NCI-H2227 treated with DMSO at 0.1 percent for 48 hours (cell line): ENCODE data around the gene ADISSP.

ENCODE experiments used
- DNase-seq: peaks from one replicate; lab custom pipeline; 2025; lab: John Stamatoyannopoulos, UW

ADISSP gene

DNA sequence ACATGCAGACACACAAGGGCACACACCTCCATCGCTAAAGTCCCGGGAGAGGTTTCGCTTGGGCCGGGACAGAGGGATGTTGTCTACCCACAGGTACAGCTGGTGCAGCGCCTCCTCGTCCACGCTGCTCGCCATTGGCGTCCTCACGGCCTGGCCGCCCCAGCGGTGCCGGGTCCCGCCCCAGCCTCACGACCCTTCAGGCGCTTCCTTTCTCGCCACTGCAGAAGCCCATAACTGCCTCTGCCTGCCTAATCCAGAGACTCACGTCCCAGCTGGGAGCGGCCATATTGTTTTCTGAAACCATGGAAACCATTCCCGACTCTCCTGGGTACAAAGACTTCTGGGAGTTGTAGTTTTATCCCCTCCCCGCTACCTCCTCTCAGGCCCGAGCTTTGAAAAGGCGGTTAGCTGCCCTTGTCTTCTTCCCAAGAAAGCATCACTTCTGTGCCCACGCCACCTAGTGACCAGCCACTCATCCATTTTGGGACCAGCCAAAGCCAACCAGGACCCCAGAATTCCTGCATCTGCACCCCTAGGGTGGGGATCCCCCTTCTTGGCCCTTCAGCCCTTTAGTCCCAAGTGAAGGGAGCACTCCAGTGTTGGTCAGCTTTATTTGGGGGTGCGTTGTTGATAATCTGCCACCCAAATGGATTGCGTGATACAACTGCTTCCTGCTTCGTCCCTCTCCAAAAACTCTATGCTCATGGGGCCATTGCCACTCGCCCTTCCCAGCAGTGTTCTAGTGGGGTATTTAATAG lies 13.8 kb upstream of the ADISSP start, which contains the start of gene SPEF1:
TSS of gene SPEF1 (minus strand) at position 296 of the 758 bp plus-strand sequence. CDS start at position 135, 161 bp downstream.
- DNase-seq = peak; percentile 92

DNA sequence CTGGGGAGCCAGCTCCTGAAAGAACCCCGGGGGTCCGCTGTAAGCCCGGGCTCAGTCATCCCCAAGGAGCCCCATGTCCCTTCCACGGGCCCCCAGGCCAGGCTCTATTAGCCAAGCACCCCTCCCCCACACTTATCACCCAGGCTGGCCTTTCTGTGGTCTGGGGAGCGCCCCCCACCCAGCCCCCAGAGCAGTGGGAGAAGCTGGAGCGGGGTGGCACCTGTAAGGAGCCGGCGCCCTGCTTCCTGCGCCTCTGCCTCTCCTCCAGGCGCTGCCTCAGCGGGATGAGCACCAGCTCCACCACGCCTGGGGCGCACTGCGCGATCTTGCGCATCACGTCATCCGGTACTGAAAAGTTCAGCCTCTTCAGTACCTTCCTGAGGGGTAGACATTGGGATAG lies 11.4 kb upstream of the ADISSP start:
- DNase-seq = no peak

DNA sequence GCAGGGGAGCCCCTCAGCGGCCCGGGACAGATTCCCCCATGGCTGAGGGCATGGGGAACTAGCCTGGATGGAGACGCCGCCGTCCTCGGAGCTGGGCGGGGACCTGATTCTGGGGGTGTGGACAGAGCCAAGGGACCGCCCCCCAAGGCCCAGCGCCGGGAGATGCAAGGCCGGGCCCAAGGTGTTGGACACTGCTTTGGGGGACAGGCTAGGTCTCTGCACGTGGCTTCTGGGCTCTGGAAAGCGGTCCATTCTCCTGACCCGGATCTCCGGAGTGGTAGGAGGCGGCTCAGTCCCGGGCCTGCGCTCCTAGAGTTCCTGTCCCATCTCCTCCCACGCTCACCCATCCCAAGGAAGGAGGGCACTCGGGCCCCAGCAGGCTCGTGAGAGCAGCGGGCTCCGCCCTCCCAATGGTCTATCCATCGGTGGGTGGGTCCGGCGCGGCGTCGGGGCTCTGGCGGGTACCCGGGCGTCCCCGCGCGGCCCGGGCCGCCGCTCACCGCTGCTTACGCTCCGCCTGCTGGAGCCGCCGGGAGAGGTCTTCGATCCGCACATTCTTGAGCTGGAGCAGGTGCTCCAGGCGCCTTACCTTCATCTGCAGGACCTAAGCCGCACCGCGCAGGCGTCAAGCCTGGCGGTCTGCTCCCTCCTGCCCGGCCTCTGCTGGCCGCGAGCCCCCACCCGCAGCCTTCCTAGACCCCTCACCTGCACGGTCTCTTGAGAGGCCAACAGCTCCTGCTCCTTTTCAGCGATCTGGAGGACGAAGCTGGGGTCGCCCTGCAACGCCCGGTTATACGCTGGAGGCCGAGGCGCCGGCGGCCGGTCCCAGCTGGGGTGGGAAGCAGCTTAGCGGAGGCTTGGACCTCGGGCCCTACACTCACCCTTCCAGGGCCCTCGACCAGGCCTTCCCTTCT lies 10.4 kb upstream of the ADISSP start:
- DNase-seq = peak; percentile 64

DNA sequence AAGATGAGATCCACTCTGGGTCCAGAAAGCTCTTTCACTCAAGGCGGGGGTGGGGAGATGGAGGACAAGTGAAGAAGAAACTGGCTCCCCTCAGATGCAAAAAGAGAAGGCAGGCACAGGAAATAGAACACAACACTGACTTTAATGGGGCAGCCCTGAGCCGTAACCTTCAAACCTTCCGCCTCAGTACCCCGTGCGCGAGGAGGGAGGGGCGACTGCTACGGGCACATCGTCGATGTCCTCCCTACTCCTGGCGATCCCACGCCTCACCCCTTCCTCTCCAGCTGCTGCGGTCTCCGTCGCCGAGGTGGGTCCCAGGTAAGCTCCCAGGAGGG lies 9.8 kb upstream of the ADISSP start:
- DNase-seq = no peak

DNA sequence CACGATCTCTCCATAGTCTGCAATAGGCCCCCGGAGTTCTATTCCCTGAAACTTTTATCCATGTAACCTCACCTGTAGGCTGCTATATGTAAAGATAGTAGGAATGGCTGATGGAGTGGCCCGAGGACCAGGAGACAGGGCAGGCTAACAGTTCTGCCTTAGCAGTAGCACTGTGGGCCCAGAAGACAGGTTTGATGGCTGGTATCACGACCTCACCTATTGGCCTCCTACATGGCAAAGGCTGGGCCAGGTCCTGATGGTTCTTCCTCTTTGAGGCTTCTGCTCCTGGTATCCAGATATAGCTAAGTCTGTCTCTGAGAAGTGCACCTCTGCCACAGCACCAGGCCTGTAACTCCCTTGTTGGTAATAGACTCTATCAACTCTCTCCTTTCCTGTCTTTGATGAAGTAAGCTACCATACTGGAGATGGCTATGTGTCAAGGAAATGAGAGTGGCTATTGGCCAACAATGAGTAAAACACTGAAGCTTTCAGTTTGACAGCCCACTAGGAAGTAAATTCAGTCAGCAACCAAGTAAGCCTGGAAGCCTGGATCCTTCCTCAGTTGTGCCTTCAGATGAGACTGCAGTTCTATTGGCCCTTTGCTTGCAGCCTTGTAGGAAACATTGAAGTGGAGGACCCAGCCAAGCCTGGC lies 8.0 kb upstream of the ADISSP start:
- DNase-seq = no peak

DNA sequence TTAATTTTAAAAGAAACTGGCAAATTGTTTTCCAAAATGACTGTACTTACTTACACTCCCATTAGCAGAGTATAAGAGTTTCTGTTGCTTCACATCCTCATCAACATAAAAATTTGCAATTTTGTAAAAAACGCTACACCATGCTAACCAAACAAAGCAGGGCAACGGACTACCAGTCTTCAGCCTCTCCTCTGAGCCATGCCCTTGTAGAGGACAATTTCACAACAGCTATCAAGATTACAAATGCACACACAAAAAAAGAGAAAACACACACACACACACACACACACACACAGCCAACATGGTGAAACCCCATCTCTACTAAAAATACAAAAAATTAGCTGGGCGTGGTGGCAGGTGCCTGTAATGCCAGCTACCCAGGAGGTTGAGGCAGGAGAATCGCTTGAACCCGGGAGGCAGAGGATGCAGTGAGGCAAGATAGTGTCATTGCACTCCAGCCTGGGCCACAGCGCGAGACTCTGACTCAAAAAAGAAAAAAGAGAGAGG lies 4.1 kb upstream of the ADISSP start:
- DNase-seq = no peak

DNA sequence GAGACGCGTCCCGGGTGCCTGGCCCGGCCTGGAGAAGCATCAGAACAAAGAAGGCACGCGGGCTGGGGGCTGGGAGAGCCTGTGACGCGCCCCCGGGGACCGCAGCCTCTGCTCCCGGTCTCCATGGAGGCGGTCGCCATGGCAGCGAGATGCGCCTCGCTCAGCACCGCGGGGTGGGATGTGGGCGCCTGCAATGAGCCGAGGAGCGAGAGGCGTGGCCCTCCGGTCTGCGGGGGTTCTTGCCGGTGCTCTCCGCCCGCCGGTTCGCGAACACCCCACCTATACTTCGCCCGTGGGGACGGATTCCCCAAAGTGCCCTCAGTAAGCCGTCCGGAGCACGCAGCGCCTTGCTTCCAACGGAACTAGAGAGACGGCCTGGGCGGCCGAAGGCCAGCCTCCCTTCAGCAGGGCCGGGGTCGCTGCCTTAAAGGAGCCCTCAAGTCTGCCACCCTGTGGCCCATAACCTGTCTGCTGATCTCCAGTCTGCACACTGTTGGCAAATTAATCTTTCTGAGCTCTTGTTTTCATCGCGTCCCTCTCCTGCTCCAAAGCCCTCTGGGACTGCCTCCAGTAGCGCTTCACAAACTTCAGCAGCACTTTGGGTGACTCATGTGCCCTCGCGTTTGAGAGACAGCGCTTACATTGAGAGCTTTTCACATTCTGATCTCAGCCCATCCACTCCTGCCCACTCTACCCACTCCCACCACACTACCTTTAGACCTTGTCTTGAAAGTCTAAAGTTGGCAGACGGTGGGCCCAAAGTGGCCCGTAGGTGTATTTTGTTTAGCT lies 983 bp upstream of the ADISSP start:
- peak; percentile 87 for DNase-seq

DNA sequence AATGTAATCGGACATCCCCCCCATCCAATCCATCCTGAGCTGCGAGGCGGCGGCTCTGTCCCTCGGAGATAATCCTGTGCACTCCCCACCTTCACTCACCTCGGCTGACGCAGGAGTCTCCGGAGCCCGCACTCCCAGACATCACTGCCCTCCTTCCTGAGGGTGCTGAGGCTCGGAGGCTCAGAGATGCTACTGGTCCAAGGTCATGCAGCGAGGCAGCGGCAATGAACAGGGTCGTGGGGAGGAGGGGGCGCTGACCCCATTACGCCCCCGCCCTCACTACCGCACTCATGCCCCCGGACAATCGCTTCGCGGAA lies 485 bp downstream of the ADISSP start:
- DNase-seq = no peak

DNA sequence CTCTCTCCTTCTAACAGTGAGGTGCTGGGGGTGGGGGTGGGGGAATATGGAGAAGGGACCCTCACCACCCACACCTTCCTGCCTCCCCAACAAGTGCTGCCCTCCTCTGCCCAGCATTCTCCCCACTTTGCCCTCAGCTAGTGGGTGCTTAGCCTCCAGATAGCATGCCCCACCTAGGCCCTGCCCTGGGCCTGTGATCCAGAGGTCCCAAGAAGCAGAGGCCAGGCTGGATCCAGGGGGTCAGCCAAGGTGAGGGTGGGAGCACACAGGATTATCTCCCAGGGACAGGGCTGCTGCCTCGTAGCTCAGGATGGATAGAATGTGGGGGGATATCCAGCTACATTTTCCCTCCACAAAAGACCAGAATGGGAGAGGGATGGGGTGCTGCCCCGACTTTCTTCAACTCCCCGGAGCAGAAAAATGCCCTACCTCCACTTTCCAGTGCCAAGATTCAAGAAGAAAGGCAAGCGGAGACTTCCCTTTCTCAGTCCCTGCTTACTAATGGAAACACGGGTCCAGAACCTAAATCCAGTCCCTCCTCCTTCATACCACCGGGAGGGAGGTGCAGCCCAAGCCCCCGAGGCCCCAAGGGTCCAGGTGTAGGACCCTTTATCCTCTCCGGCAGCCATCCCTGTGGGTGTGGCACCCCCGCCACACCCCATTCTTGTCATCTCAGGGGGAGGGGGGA lies 987 bp downstream of the ADISSP start:
- DNase-seq = no peak

DNA sequence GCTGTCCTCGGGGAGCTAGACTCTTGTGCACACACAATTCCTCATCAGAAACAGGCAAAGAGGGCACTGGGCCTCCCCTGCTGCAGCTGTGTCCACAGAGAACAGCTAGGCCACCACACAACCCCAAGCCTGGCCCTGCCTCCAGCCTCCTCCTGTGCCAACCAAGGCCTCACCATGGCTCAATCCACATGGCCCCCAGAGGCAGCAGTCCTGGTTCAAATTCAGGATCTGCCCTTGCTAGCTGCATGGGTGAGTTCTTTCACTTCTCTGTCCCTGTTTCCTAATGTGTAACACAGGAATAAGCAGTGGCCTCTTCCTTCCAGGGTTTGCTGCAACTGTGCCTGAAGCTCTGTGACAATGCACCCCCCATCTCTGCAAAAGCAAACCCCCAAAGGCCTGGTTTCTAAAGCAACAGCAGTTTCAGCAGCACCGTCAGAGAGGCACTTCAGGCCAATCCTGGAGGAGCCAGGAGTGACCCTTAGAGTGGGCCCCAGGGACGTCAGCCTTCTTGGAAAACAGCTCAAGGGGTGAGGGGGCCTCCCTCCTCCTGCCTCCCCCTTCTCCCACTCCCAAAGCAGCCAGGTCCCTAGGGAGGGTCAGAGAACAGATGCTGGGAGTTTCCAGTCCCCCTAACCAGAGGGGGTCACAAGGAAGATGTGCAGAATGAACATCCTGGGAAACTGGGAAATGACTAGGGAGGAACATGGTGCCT lies 2.2 kb downstream of the ADISSP start:
- DNase-seq = no peak

DNA sequence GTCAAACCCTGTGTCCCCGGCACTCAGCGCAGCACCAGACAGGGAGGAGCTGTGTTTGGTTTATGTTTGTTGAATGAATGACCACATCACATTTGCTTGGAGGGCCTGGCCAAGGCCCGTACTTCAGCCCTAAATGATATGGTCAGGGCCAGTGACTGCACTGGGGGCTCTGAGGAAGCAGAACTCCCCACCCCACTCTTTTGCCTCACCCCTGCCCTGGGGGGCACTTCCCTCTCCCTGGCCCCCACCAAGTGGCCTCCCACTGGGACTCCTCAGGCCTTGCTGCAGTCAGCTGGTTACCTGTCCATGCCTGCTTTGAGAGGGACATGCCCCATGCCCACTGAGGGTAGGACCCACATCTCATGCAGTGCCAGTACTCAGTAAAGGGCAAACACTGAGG lies 2.9 kb downstream of the ADISSP start:
- DNase-seq = no peak

DNA sequence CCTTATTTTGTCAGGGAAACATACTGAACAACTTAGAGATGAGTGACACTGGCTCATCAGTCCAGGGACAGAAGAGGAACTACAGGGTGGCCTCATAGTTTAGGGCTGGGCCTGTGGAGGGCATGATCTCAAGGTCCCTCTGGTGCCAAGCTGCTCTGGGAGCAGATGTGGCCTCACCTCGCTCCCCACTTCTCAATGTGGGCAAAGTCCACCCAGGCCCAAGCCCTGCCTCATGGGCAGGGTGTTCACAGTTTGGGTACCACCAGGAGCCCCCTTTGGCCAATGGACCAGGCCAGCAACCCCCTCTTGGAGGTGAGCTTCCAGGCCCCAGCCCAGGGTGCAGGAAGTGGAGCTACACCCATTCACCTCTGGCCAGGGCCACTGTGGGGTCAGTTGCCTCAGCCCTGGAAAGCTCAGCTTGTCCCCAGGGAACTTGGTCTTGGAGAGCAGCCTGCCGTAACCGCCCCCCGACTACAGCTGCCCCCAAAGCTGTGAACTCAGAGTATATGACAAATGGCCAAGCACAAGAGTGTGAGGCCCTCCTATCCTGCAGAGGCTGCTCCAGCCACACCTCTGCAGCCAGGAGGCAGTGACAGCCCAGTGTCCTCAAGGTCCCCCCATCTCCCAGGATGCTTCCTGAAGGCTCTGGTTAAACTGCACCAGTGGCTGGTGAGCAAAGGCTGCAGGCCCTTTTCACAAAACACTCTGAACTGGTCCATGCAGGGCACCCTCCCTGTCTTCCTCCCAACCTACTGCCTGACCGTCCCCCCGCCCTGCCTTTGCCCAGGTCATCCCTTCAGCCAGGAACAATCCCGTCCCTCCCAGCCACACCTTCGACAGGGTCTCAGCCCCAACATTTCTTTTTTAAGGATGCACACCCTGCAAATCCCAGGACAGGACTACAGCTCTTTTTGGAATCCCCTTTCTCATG lies 3.6 kb downstream of the ADISSP start:
- DNase-seq = no peak

DNA sequence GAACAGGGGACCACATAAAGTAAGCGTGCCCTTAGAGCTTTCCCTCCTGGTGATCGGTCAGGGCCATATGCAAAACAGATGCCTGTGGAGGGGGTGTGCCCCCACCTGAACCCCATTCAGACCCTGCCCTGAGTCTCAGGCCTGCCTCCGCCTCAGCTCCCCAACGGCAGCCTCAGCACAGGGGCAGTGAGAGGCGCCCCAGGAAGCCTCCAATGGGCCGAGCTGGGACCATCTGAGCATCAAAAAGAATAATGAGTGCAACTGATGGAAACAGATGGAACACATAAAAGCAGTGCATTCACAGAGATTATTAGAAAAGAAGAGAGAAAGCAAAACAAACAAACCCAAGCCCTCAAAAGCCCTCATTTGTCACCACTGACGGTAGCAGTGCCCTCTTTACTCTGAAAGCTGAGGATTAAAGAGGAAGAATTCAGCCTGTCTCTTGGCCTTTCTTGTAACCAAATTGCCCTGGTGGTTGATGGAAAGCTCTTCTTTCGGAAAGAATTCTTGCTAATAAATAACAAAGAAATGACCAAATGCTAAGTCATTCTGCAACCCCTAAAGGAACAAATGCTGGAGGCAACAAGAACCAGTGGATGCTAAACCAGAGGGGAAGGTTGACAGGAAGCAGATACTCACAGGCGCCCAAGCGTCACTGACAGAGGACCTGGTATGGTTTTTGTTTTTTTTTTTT lies 6.8 kb downstream of the ADISSP start:
- DNase-seq = peak; percentile 59

DNA sequence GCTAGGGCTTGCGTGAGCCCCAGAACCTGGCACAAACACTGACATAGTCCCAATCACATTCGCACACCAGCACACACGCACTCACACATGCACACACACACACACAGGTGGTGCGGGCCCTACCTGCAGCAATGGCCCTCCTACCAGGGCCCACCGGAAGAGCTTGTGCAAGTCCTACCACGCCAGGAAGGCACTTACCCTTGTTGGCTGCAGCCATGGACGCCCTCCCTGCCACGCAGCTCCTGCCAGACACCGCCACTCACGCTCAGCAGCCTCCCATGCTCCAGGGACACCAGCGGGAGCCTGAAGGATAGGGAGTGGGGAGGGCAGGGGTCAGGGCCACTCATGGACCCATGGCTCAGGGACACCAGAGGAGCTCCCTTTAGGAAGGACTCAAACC lies 7.7 kb downstream of the ADISSP start:
- no peak for DNase-seq

DNA sequence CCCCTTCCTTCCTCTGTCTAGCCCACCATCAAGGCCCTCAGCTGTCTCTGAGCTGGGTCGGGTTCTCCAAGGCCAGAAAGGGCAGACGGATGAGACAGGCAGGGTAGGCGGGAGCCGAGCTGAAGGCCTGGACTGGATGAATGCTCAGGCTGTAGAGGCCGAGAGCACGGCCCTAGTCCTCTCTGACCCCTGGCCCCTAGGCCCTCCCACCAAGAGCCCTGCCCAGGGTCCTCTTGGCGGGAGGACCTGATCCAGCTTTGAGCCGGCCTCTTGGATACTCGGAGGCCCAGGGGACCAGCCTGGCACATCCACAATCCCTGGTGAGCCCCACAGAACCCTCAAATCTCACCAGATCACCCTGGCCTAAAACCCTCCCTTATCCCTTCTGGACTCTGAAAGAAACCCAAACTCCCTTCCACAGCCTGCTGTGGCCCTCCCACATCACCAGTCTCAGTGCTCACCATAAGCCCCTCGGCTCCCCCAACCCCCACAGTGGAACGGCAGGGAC lies 8.2 kb downstream of the ADISSP start:
- DNase-seq = no peak

DNA sequence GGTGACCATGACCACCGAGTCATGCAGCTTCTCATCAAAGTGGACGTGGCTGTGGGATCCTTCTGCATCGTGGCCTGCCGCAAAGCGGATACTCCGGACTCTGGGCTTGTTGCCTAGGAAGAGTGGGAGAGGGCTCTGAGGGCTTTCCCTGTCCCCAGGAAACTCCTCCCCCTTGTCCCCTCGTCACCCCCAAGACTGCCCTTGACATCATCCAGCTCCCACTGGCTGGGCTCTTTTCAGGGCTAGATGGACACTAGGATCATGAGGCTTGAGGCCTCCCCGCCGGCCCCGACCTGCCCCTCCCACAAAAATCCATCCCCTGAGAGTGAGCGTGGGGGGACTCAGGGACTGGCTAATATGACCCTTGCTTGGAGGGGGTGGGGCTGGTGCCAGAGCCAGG lies 9.0 kb downstream of the ADISSP start:
- no peak for DNase-seq

DNA sequence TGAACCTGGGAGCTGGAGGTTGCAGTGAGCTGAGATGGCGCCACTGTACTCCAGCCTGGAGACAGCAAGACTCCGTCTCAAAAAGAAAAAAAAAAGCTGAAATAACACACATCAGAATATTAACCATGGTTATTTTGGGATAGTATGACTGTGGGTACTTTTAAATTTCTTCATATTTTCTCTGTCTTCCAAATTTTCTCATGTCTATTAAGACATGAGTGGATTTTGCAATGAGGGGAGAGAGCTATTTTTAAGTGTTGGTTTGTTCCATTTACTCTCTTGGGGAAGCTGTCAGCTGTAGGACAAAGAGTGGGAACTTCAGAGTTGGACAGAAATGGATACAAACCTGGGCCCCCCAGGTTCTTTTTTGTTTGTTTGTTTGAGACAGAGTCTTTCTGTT lies 10.3 kb downstream of the ADISSP start:
- no peak for DNase-seq

DNA sequence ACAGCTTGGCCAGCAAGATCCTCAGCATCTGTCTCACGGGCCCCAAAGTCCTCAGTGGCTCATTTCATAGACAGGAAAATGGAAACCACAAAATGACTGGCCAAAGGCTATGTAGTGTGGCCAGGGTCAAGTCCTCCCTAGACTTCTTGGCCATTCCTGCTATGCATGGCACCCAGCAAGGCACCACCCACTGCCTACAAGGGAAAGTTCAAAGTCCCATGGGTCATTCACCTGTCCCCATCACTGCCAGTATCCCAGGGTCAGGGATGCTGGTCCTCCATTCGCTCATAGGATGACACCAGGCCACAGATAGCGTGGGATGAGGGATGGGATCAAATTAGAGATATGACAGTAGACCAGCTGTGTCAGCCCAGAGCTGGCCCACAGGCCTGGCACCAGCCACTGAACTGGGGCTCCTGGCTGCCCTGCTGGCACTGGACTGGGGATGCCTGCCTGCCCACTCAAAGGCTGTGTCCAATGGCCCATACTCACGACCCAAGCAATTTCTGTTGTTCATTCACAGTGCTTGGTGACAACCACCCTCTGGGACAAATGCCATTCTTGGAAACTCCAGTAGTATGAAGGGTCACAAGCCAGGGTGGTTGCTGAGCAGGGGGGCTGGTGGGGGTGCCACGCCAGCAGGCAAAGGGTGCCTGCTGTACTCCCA lies 11.6 kb downstream of the ADISSP start:
- DNase-seq = no peak
